Activated CD4-positive, alpha-beta T cell treated with anti-CD3 and anti-CD28 coated beads, Interleukin-2, amount 50 U/mL, for 4 hours (primary cell): ENCODE data around the gene ASPG.

ENCODE experiments used
- DNase-seq, 2 experiments: peaks; one replicate each; pipeline ENCODE4 v3.0.0-alpha.2; 2020

Gene ASPG

GRCh38 chr14:104107101-104107581, 21.6 kb downstream of the ASPG start:
- DNase-seq = no peak

GRCh38 chr14:104107611-104108569, 22.4 kb downstream of the ASPG start:
- no peak for DNase-seq

GRCh38 chr14:104108570-104109541, 23.4 kb downstream of the ASPG start:
- no peak for DNase-seq

- no peak for DNase-seq
Observed at GRCh38 chr14:104109731-104110361, 24.3 kb downstream of the ASPG start.

- DNase-seq = no peak
Observed at GRCh38 chr14:104110491-104111209, 25.1 kb downstream of the ASPG start.

GRCh38 chr14:104111301-104112112, 26.0 kb downstream of the ASPG start:
- DNase-seq = no peak

GRCh38 chr14:104112113-104112505, 26.6 kb downstream of the ASPG start:
- DNase-seq = no peak

- DNase-seq = no peak
Observed at GRCh38 chr14:104112609-104113571, 27.4 kb downstream of the ASPG start.

- no peak for DNase-seq
Observed at GRCh38 chr14:104113631-104114420, 28.3 kb downstream of the ASPG start.

- DNase-seq = no peak
Observed at GRCh38 chr14:104114421-104115130, 29.1 kb downstream of the ASPG start.

GRCh38 chr14:104115131-104115600, 29.7 kb downstream of the ASPG start:
- DNase-seq = no peak

DNA sequence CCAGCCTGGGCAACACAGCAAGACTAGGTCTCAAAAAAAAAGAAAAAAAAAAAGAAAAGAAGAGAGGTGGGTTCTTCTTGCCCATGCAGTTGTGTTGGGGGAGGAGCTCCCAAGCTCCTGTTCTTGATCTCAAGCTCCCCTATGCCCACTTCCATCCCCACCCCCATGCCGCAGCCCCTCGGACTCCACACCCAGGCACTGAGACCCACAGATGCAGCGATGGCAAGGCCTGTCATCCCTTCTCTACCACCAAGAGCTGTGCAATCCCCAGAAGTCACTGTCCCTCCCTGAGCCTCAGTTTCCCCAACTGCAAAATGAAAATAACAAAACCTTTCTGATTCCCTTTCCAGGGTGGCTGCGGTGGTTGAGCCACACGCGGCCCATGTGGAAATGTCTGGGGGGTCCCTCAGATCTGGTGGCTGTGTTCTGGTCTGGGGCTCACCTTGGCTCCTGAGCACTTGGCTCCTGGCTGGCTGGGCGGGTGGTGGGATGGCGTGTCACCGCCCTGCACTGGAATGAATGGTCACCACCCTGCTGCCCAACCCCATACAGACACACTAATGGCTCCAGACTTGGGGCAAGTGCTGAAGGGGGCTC, 30.3 kb downstream of the ASPG start:
- no peak for DNase-seq

- DNase-seq = no peak
Observed at GRCh38 chr14:104116288-104116755, 30.8 kb downstream of the ASPG start.

GRCh38 chr14:104116756-104117340, 31.3 kb downstream of the ASPG start:
- peak in 1 of 2 experiments; percentile 19 for DNase-seq

- DNase-seq = no peak
Observed at GRCh38 chr14:104117341-104118005, 32.0 kb downstream of the ASPG start.

GRCh38 chr14:104118006-104118844, 32.7 kb downstream of the ASPG start:
- DNase-seq = no peak
